ENCODE results near the gene APELA. TPM values are rescaled to one million over a fixed set of nuclear protein-coding genes. Genes with fewer than 3 reads are reported as not detected.
"Not testable (repeated sequence)": the region's sequence is repeated elsewhere in the genome, so short reads cannot be mapped to it uniquely, and the experiment has no call there.

Gene APELA
- total and polyA plus RNA-seq, 2 of the 13 experiments (the other 11 are each of a cell fraction or from before 2014, with no cell fraction given), result not detected

- Histone ChIP-seq H3K27me3 (ENCODE audit: control insufficient read depth in 1 of 2, insufficient read depth in 2 of 2, low read length in 2 of 2) (no peaks in the 10 kb centered on the region; a peak in 2 of 5 replicates), H4K20me1 (ENCODE audit: insufficient read depth, low read length) (no peaks in the 10 kb centered on the region), H3K9me3 (ENCODE audit: low read length) (no peaks in the 10 kb centered on the region), H3K4me3 (replicated peaks in 1 of 3; ENCODE audit: insufficient read depth in 1 of 3, low read depth in 2 of 3, low read length in 3 of 3) (no peak overlapping the region), H2AFZ (ENCODE audit: low read length) (no peak overlapping the region), H3K36me3 (replicated peaks in 1 of 2; ENCODE audit: control insufficient read depth in 1 of 2, insufficient read depth in 2 of 2, low read length in 2 of 2) (no peaks in the 10 kb centered on the region), H3K4me1 (ENCODE audit: insufficient read depth, low read length) (no peaks in the 10 kb centered on the region), H3K79me2 (ENCODE audit: insufficient read depth, low read length) (no peaks in the 10 kb centered on the region), H3K27ac (ENCODE audit: extremely low read length, insufficient read depth, low read length) (no peak overlapping the region), H3K4me2 (ENCODE audit: low read depth, low read length) (no peak overlapping the region), H3K9ac (ENCODE audit: insufficient read depth, low read depth, low read length) (no peak overlapping the region)
- DNase-seq (ENCODE audit: low spot score) (peak; percentile 25), FAIRE-seq (no peak), ATAC-seq (peak; percentile 88)
- intact Hi-C loops (cut with micrococcal nuclease; ENCODE audit: unreplicated experiment) (loop anchor here (1.0 kb wide), 1 partner anchor 156 kb away; no protein-coding TSS in a partner anchor), in situ Hi-C loops (cut with HindIII; ENCODE audit: extremely low pct_ligation_motif_present, low pct_unique_long_range_greater_than_20kb) (no loop called here)
- POLR2A ChIA-PET, result no interaction called here
- TF ChIP-seq LBX2 (CRISPR knock-in tag; IDR thresholded peaks at IDR 0.05; ENCODE audit: borderline replicate concordance) (no peak), SMC3 (IDR thresholded peaks at IDR 0.05; ENCODE audit: low read length) (0 out of 2 replicates have a peak, but pooled peaks have one; percentile 19), CTCF (CRISPR knock-in tag; IDR thresholded peaks at IDR 0.05) (peak; percentile 18; the same call in 1 of the 2 replicates)
- no TSS peak for BruUV-seq (replicated peaks)
- CTCF ChIA-PET (ENCODE audit: low intra/inter-chr PET ratio, low total read pairs), result no interaction called here
- 0% methylated on average over 1 of the region's 1 CpG for WGBS (ENCODE audit: low lambda C conversion rate)
These were observed 58.4 kb downstream of the APELA start for GRCh38 chr4:164935363-164935762.

- H2AFZ ChIP-seq (ENCODE audit: low read length); H3K4me1 ChIP-seq (ENCODE audit: insufficient read depth, low read length); in situ Hi-C loops (cut with HindIII; ENCODE audit: extremely low pct_ligation_motif_present, low pct_unique_long_range_greater_than_20kb); H3K27ac ChIP-seq (ENCODE audit: extremely low read length, insufficient read depth, low read length); H3K9ac ChIP-seq (ENCODE audit: insufficient read depth, low read depth, low read length); H3K4me2 ChIP-seq (ENCODE audit: low read depth, low read length); H3K9me3 ChIP-seq (ENCODE audit: low read length); FAIRE-seq; H3K4me3 ChIP-seq (replicated peaks in 1 of 3; ENCODE audit: insufficient read depth in 1 of 3, low read depth in 2 of 3, low read length in 3 of 3); BruUV-seq (replicated peaks); H3K79me2 ChIP-seq (ENCODE audit: insufficient read depth, low read length); H3K36me3 ChIP-seq (replicated peaks in 1 of 2; ENCODE audit: control insufficient read depth in 1 of 2, insufficient read depth in 2 of 2, low read length in 2 of 2); POLR2A ChIA-PET; H4K20me1 ChIP-seq (ENCODE audit: insufficient read depth, low read length); CTCF ChIA-PET (ENCODE audit: low intra/inter-chr PET ratio, low total read pairs); H3K27me3 ChIP-seq (ENCODE audit: control insufficient read depth in 1 of 2, insufficient read depth in 2 of 2, low read length in 2 of 2); DNase-seq (ENCODE audit: low spot score): not testable (repeated sequence)
- intact Hi-C loops (cut with micrococcal nuclease; ENCODE audit: unreplicated experiment), result loop anchor here (1.0 kb wide), 1 partner anchor 157 kb away; no protein-coding TSS in a partner anchor
- 0 out of 2 replicates have a peak, but pooled peaks have one; percentile 36 for TF ChIP-seq ZFX (CRISPR knock-in tag; IDR thresholded peaks at IDR 0.05; ENCODE audit: low read depth)
- 15% methylated on average over 9 of the region's 9 CpGs for WGBS (ENCODE audit: low lambda C conversion rate)
- ATAC-seq, result peak; percentile 64
These were observed 59.1 kb downstream of the APELA start for GRCh38 chr4:164935865-164936606.

Data from HepG2 (cell line).